Germinal center (tissue), 1 donor: ENCODE data around the gene NOB1.
"Not testable (repeated sequence)": the region's sequence is repeated elsewhere in the genome, so short reads cannot be mapped to it uniquely, and the experiment has no call there.

Experiments used
- DNase-seq: peaks from one replicate; pipeline ENCODE4 v3.0.0; 2012; ENCODE audit warnings: mixed read lengths, low spot score

The NOB1 gene

GRCh38 chr16:69761983-69762813 is 7.5 kb upstream of the NOB1 start, which contains the start of gene WWP2:
WWP2 (plus strand) TSS chr16:69762332; CDS start chr16:69787011, 24,679 bp downstream.
- peak; percentile 84 for DNase-seq

GRCh38 chr16:69757375-69757774 is 2.6 kb upstream of the NOB1 start:
- not testable (repeated sequence) for DNase-seq

GRCh38 chr16:69756705-69757104 is 2.0 kb upstream of the NOB1 start:
- no peak for DNase-seq

GRCh38 chr16:69754143-69754468 is 620 bp downstream of the NOB1 start:
- no peak for DNase-seq

- DNase-seq = no peak
Measured at GRCh38 chr16:69748694-69749345, 5.9 kb downstream of the NOB1 start.

- DNase-seq = no peak
Measured at GRCh38 chr16:69747115-69747514, 7.6 kb downstream of the NOB1 start.

GRCh38 chr16:69745959-69746358 is 8.8 kb downstream of the NOB1 start:
- no peak for DNase-seq

GRCh38 chr16:69745232-69745612 is 9.5 kb downstream of the NOB1 start:
- DNase-seq = no peak

- DNase-seq = no peak
Measured at GRCh38 chr16:69744363-69745231, 10.1 kb downstream of the NOB1 start.

- no peak for DNase-seq
Measured at GRCh38 chr16:69741951-69742904, 12.5 kb downstream of the NOB1 start.

GRCh38 chr16:69741519-69741918 is 13.2 kb downstream of the NOB1 start:
- DNase-seq = no peak

GRCh38 chr16:69732101-69732500 is 22.6 kb downstream of the NOB1 start:
- DNase-seq = no peak

GRCh38 chr16:69731280-69731679 is 23.4 kb downstream of the NOB1 start:
- DNase-seq = not testable (repeated sequence)

- not testable (repeated sequence) for DNase-seq
Measured at GRCh38 chr16:69729030-69729429, 25.7 kb downstream of the NOB1 start.

GRCh38 chr16:69727916-69728270 is 26.8 kb downstream of the NOB1 start:
- DNase-seq = no peak

- peak; percentile 95 for DNase-seq
Measured at GRCh38 chr16:69726313-69727060, 28.2 kb downstream of the NOB1 start, which contains the start of gene NQO1. NQO1 (minus strand) TSS chr16:69726560; CDS start chr16:69726439, 121 bp downstream.

- DNase-seq = no peak
Measured at GRCh38 chr16:69725480-69726312, 29.0 kb downstream of the NOB1 start.

GRCh38 chr16:69724981-69725479 is 29.7 kb downstream of the NOB1 start:
- no peak for DNase-seq

GRCh38 chr16:69724414-69724873 is 30.3 kb downstream of the NOB1 start:
- DNase-seq = no peak
